C4-2B (cell line): ENCODE measurements around the gene EPHA6.
"Not testable (repeated sequence)": the region's sequence is repeated elsewhere in the genome, so short reads cannot be mapped to it uniquely, and the experiment has no call there.

Experiments
- H3K27ac ChIP-seq: fragments of 450-650 bp; 2 replicates; pipeline ENCODE4 v1.5.1; 2017
- ZFX ChIP-seq: fragments of 450-650 bp; IDR thresholded peaks from 2 replicates; pipeline ENCODE4 v1.6.1; 2017
- TF ChIP-seq, protein P1 (sequence below): fragments of 450-650 bp; conservative IDR thresholded peaks from 2 replicates; pipeline ENCODE4 v1.5.1; 2017; ENCODE audit warnings: mild to moderate bottlenecking

EPHA6 gene

DNA sequence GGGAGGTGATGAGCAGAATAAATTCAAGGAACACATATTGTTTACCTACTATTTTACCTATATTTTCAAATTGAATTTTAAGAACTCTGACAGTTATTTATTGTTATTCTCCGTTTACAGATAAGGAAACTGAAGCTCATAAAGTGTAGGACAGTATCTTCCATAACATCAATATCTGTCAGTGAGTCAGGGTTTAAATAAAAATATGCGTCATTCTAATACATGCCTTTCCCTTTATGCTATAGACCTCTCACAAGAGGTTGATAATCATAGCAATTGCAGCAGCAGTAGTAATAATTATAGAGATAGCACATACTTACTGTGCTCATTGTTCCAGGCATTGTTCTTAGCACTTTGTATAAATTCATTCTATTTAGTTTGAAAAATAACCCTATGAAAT is 101.1 kb downstream of the EPHA6 start:
- H3K27ac ChIP-seq = no peak overlapping the region
- no peak for TF ChIP-seq ZFX
- TF ChIP-seq, protein P1, sequence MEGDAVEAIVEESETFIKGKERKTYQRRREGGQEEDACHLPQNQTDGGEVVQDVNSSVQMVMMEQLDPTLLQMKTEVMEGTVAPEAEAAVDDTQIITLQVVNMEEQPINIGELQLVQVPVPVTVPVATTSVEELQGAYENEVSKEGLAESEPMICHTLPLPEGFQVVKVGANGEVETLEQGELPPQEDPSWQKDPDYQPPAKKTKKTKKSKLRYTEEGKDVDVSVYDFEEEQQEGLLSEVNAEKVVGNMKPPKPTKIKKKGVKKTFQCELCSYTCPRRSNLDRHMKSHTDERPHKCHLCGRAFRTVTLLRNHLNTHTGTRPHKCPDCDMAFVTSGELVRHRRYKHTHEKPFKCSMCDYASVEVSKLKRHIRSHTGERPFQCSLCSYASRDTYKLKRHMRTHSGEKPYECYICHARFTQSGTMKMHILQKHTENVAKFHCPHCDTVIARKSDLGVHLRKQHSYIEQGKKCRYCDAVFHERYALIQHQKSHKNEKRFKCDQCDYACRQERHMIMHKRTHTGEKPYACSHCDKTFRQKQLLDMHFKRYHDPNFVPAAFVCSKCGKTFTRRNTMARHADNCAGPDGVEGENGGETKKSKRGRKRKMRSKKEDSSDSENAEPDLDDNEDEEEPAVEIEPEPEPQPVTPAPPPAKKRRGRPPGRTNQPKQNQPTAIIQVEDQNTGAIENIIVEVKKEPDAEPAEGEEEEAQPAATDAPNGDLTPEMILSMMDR = no peak

DNA sequence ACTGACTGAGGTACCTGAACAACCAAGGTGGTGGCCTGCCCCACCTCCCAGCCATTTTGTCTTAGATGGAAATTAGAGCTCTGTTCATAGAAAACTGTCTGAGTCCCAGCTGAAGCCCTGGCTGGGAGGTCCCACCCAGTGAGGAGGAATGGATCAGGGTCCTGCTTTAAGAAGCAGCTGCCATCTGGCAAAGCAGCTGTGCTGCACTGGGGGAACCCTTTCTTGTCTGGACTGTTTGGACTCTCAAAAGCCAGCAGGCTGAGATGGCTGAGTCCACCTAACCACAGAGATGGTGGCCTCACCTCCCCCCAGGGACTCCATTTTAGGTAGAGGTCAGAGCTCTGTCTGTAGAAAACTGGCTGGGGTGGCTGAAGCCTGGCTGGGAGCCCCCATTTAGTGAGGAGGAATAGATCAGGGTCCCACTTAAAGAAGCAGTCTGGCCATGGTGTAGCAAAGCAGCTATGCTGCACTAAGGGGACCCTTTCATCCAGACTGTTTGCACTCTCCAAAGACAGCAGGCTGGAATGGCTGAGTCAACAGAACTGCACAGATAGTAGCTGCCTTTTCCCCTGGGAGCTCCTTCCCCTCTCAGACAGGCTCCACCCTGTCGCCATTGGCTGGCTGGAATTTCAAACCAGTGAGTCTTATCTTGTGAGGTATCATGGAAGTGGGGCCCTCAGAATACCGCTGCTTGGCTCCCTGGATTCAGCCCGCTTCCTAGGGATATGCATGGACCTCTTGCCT is 116.9 kb downstream of the EPHA6 start:
- TF ChIP-seq, protein P1 = no peak
- no peak for TF ChIP-seq ZFX
- H3K27ac ChIP-seq = no peak overlapping the region

DNA sequence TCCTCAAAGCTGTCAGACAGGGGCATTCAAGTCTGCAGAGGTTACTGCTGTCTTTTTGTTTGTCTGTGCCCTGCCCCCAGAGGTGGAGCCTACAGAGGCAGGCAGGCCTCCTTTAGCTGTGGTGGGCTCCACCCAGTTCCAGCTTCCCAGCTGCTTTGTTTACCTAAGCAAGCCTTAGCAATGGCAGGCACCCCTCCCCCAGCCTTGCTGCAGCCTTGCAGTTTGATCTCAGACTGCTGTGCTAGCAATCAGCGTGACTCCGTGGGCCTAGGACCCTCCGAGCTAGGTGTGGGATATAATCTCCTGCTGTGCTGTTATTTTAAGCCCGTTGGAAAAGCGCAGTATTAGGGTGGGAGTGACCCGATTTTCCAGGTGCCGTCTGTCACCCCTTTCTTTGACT is 127.7 kb downstream of the EPHA6 start:
- not testable (repeated sequence) for H3K27ac ChIP-seq

DNA sequence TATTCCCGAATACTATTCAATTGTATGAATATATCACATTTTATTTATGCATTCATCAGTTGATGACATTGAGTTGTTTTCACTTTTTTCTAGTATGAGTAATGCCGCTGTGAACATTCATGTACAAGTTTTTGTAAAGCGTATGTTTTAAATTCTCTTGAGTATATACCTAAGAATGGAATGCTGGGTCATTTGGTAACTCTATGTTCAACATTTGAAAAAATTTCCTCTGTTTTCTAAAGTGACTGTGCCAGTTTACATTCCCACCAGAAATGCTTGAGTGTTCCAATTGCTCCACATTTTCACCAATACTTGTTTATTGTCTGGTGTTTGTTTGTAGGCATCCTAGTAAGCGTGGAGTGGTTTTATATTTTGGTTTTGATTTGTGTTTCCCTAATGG is 144.5 kb downstream of the EPHA6 start:
- TF ChIP-seq, protein P1 = no peak
- no peak for TF ChIP-seq ZFX
- no peak overlapping the region for H3K27ac ChIP-seq

DNA sequence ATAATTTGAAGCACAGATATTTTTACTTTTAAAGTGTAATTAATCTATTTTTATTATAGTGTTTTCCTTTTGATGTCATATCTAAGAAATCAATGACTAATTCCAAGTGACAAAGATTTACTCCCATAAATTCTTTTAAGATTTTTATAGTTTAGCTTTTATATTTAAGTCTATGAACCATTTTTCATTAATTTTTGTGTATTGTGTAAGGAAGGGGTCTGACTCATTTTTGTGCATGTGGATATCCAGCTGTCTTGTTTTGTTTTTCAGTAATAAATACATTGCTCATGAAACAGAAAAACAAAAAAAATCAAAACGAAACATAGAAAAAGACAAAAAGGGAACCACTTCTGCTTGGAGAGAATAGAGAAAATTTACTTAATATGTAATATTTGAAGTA is 145.1 kb downstream of the EPHA6 start:
- H3K27ac ChIP-seq = no peak overlapping the region

DNA sequence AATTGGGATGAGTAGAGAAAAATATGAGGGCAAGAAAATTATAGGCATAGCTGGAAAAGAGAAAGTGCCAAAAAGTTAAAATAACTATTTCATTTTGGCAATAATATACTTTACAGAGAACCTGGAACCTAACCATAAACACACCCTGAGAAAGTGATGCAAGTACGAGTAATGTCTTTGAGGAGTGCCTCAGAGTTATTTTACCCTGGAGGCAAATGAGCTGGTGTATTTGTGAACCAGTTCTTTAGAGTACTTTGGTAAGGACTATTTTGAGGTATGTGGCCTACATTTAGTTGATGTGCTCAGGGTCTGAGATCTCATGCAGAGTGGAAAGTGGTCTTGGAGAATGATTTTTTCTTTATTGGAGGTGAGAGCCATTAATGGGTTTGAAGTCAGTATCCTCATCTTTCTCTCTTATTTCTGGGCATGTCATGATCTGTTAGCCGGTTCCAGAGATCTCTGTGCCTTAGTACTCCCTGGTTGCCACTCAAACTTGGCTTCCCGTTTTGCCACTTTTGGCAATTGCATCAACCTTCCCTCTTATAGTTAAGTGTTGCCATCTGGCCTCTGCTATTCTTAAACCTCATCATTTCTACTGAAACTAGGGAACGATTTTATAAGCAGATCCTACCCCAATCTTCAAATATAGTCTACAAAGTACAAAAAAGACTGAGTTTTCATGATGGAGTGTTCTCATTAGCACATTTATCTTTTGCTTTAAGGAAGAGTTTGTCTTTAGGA is 145.7 kb downstream of the EPHA6 start:
- TF ChIP-seq ZFX = no peak
- TF ChIP-seq, protein P1 = no peak
- no peak overlapping the region for H3K27ac ChIP-seq

More for the DNA sequence above, 145.1 kb downstream of the EPHA6 start:
- TF ChIP-seq, protein P1 = no peak
- no peak for TF ChIP-seq ZFX

DNA sequence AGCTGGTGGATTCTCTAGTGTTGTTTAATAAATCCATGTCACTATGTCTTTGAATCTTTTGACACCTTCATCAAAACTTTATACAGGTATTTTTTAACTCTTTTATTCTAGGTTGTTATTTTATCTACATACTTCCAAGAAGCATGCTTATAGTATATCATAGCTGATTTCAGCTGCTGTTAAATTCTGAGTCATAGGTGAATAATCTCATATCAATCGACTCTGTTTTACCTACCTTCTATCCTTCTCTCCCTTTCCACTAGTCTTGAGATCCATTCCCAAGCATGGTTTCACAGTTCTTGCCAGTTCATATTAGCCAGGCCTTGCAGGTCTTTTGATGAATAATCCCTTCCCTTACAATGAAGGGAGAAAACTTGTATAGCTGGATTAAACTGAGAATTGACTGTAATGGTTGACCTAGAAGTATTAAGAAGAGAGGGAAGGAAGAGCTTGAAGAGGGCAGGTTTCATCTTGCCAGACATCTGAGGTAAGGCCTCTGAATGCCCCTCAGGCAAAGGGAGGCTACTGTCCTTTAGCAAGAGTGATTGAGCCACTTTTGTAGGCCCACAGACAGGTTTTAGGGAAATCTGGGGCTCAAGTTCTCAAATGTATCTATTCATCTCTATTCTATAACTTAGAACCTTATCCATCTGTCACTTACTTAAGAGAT is 146.4 kb downstream of the EPHA6 start:
- TF ChIP-seq ZFX = no peak
- no peak overlapping the region for H3K27ac ChIP-seq

DNA sequence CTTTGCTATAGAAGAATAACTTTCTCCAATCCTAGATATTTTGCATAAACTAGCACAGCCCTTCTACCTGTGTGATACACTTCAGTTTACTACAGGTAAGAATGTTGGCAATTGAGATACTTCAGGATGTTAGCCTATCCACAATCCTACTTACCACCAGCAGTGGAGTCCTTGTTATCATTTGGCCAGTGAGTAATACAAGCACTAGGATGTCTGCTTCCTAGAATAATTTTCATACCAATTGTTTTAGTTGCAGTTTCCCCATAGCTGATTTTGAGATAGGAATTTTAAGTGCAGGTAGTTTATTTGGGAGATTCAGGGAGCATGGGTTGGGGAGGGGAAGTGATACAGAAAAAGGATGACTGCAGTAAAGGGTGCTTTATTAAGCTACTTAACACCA is 147.2 kb downstream of the EPHA6 start:
- no peak for TF ChIP-seq ZFX
- TF ChIP-seq, protein P1 = no peak
- no peak overlapping the region for H3K27ac ChIP-seq
